22Rv1 (cell line): ENCODE results near the gene JPT1.

ENCODE experiments used
- CTCF ChIP-seq: fragments of 450-650 bp; IDR thresholded peaks from 2 replicates; pipeline ENCODE4 v1.5.1; 2017; ENCODE audit warnings: mild to moderate bottlenecking
- ZFX ChIP-seq: fragments of 450-650 bp; IDR thresholded peaks from 2 replicates; pipeline ENCODE4 v1.6.1; 2017; ENCODE audit warnings: antibody characterized with exemption, borderline replicate concordance

GRCh38 chr17:75096082-75096625 lies 58.2 kb downstream of the JPT1 start:
- no peak for TF ChIP-seq CTCF
- TF ChIP-seq ZFX, result no peak
